ENCODE results near the gene PRICKLE3.
"Not testable (repeated sequence)": the region's sequence is repeated elsewhere in the genome, so short reads cannot be mapped to it uniquely, and the experiment has no call there.

The PRICKLE3 gene

GRCh38 chrX:49155900-49156837, 30.0 kb downstream of the PRICKLE3 start:
- ATAC-seq: peak; percentile 91 to 92

- ATAC-seq: peak in 1 of 2 donors; percentile 3
Observed at GRCh38 chrX:49155243-49155899, 30.8 kb downstream of the PRICKLE3 start.

GRCh38 chrX:49153467-49153866, 32.7 kb downstream of the PRICKLE3 start:
- ATAC-seq: no peak

- not testable (repeated sequence) for ATAC-seq
Observed at GRCh38 chrX:49149291-49149690, 36.9 kb downstream of the PRICKLE3 start.

GRCh38 chrX:49148390-49149100, 37.6 kb downstream of the PRICKLE3 start:
- ATAC-seq: not testable (repeated sequence)

- no peak for ATAC-seq
Observed at GRCh38 chrX:49147936-49148335, 38.2 kb downstream of the PRICKLE3 start.

GRCh38 chrX:49147282-49147681, 38.9 kb downstream of the PRICKLE3 start:
- ATAC-seq: no peak

- peak in 1 of 2 donors; percentile 48 for ATAC-seq
Observed at GRCh38 chrX:49143154-49143553, 43.0 kb downstream of the PRICKLE3 start.

- ATAC-seq: not testable (repeated sequence)
Observed at GRCh38 chrX:49142264-49142663, 43.9 kb downstream of the PRICKLE3 start.

- no peak for ATAC-seq
Observed at GRCh38 chrX:49139713-49140112, 46.5 kb downstream of the PRICKLE3 start.

- no peak for ATAC-seq
Observed at GRCh38 chrX:49137492-49137891, 48.7 kb downstream of the PRICKLE3 start.

GRCh38 chrX:49133759-49134158, 52.4 kb downstream of the PRICKLE3 start:
- no peak for ATAC-seq

- not testable (repeated sequence) for ATAC-seq
Observed at GRCh38 chrX:49132275-49132674, 53.9 kb downstream of the PRICKLE3 start.

- ATAC-seq: no peak
Observed at GRCh38 chrX:49129427-49129826, 56.7 kb downstream of the PRICKLE3 start.

GRCh38 chrX:49127742-49128258, 58.4 kb downstream of the PRICKLE3 start:
- not testable (repeated sequence) for ATAC-seq
